K562 (cell line): ENCODE measurements around the gene CEP162. TPM values are rescaled to one million over a fixed set of nuclear protein-coding genes. Genes with fewer than 3 reads are reported as not detected.

Experiments
- ATAC-seq: fragments of 200-7000 bp; cut with Tn5 transposase; 3 replicates; pipeline ENCODE4 v1.9.1; 2020; ENCODE audit warnings: moderate library complexity
- BruUV-seq: library from RNA; stranded (reverse); fragments of 400-500 nt; replicated peaks from 2 replicates; lab custom pipeline; 2021; lab: Mats Ljungman, UMichigan
- CTCF ChIA-PET: fragments of 300-600 bp; formaldehyde crosslinking; extraction: SDS; loops from one replicate; lab custom pipeline; 2021; ENCODE audit warnings: low intra/inter-chr PET ratio; lab: Yijun Ruan, JAX
- POLR2A ChIA-PET: fragments of 300-600, 350-650 bp; sonication (Branson Sonifier 250); formaldehyde crosslinking; extraction: SDS; loops from one replicate; lab custom pipeline; 2021; ENCODE audit warnings: antibody characterized with exemption, inconsistent platforms; lab: Yijun Ruan, JAX
- DNase-seq, 4 experiments: peaks; one replicate each; pipeline versions ENCODE4 v3.0.0 to v3.0.0-alpha.2; 2011 to 2018; ENCODE audit warnings: low spot score in 3 of 4, mixed read lengths in 3 of 4; ENCODE audit errors: extremely low read depth in 1 of 4
- FAIRE-seq: peaks from 2 replicates; lab custom pipeline; 2011; peaks lifted over from hg19 to GRCh38; lab: Jason Lieb, UNC
- H2AFZ ChIP-seq: 2 replicates; pipeline ENCODE4 v1.6.0; 2011; ENCODE audit warnings: low read depth, low read length, control low read depth, inconsistent platforms
- H3K27ac ChIP-seq: fragments of 200-600 bp; 3 replicates; pipeline ENCODE4 v1.8.0; 2011; ENCODE audit warnings: low read depth, mild to moderate bottlenecking, control low read depth, inconsistent platforms, low read length, moderate library complexity, mixed read lengths; ENCODE audit errors: extremely low read depth
- H3K27me3 ChIP-seq, 2 experiments: fragments of 300-600 bp in 1 of 2; 2 replicates in 1 of 2; 3 replicates in 1 of 2; pipeline versions ENCODE4 v1.6.0 to v1.8.0; 2011; ENCODE audit warnings: inconsistent platforms in 2 of 2, low read length in 2 of 2, mild to moderate bottlenecking in 1 of 2, mixed read lengths in 1 of 2, moderate library complexity in 1 of 2; ENCODE audit not compliant: control insufficient read depth in 2 of 2, insufficient read depth in 2 of 2
- H3K36me3 ChIP-seq: fragments of 300-600 bp; 3 replicates; pipeline ENCODE4 v1.8.0; 2011; ENCODE audit warnings: mild to moderate bottlenecking, low read length, inconsistent platforms; ENCODE audit not compliant: control insufficient read depth, insufficient read depth
- H3K4me1 ChIP-seq, 2 experiments: fragments of 200-600 bp in 1 of 2; replicated peaks in 1 of 2; 2 replicates in 1 of 2; 3 replicates in 1 of 2; pipeline versions ENCODE4 v1.5.1 to v1.8.0; 2011; ENCODE audit warnings: inconsistent platforms in 2 of 2, low read length in 2 of 2, mild to moderate bottlenecking in 1 of 2, mixed read lengths in 1 of 2, moderate library complexity in 1 of 2; ENCODE audit not compliant: control insufficient read depth in 2 of 2, insufficient read depth in 2 of 2
- H3K4me2 ChIP-seq: 2 replicates; pipeline ENCODE4 v1.6.1; 2011; ENCODE audit warnings: low read length, control low read depth, inconsistent platforms, mixed read lengths; ENCODE audit not compliant: insufficient read depth
- H3K4me3 ChIP-seq: fragments of 200-600 bp; sonication (generic), shearing (Covaris generic); 2 replicates; pipeline ENCODE4 v1.5.1; 2016; ENCODE audit warnings: control low read depth, inconsistent platforms
- H3K79me2 ChIP-seq: fragments of 200-600 bp; 3 replicates; pipeline ENCODE4 v1.8.0; 2011; ENCODE audit warnings: low read length, inconsistent platforms; ENCODE audit not compliant: control insufficient read depth, insufficient read depth
- H3K9ac ChIP-seq, 2 experiments: 2 replicates each; pipeline versions ENCODE4 v1.6.0 to v1.6.1; 2011; ENCODE audit warnings: low read depth in 2 of 2, low read length in 2 of 2, control low read depth in 1 of 2, inconsistent platforms in 1 of 2, mild to moderate bottlenecking in 1 of 2, mixed read lengths in 1 of 2; ENCODE audit not compliant: insufficient read depth in 1 of 2
- H3K9me1 ChIP-seq: one replicate; pipeline ENCODE4 v1.6.0; 2011; ENCODE audit warnings: inconsistent platforms, mild to moderate bottlenecking, low read length, moderate library complexity; ENCODE audit not compliant: control insufficient read depth, insufficient read depth
- H3K9me3 ChIP-seq: replicated peaks from 2 replicates; pipeline ENCODE4 v1.5.1; 2011; ENCODE audit warnings: low read depth, low read length, inconsistent platforms; ENCODE audit not compliant: control insufficient read depth, insufficient read depth
- H4K20me1 ChIP-seq: replicated peaks from 2 replicates; pipeline ENCODE4 v1.6.1; 2011; ENCODE audit warnings: low read length, inconsistent platforms, mixed read lengths; ENCODE audit not compliant: control insufficient read depth, insufficient read depth
- ERF ChIP-seq: fragments of 450-650 bp; formaldehyde crosslinking; IDR thresholded peaks from 2 replicates; pipeline ENCODE4 v1.4.0; 2020; ENCODE audit warnings: mild to moderate bottlenecking, mixed read lengths
- POU5F1 ChIP-seq: fragments of 150-350 bp; IDR thresholded peaks from 2 replicates; pipeline ENCODE4 v1.6.1; 2014; ENCODE audit warnings: borderline replicate concordance, low read length, low read depth, mild to moderate bottlenecking; ENCODE audit not compliant: partially characterized antibody
- SIN3B ChIP-seq: fragments of 450-650 bp; IDR thresholded peaks from 2 replicates; pipeline ENCODE4 v1.6.1; 2017; ENCODE audit warnings: low read depth, mild to moderate bottlenecking, moderate library complexity
- SREBF1 ChIP-seq: fragments of 150-350 bp; IDR thresholded peaks from 2 replicates; pipeline ENCODE4 v1.6.1; 2014; ENCODE audit warnings: antibody characterized with exemption, low read depth, low read length, borderline replicate concordance
- ZNF12 ChIP-seq: sonication (generic); formaldehyde crosslinking; IDR thresholded peaks from 2 replicates; pipeline ENCODE4 v1.4.0; 2020; ENCODE audit warnings: mild to moderate bottlenecking, missing genetic modification reagents
- ZNF263 ChIP-seq: sonication (generic); formaldehyde crosslinking; IDR thresholded peaks from 2 replicates; pipeline ENCODE4 v1.8.0; 2022; ENCODE audit warnings: mild to moderate bottlenecking, missing genetic modification reagents, borderline replicate concordance
- ZNF586 ChIP-seq: fragments of 450-650 bp; formaldehyde crosslinking; conservative IDR thresholded peaks from 2 replicates; pipeline ENCODE4 v1.4.0; 2020; ENCODE audit warnings: mild to moderate bottlenecking, moderate library complexity
- WGBS: fragments of 100-300 bp; shearing (Covaris generic); methylation state at CpG from one replicate; pipeline ENCODE4 v1.1.6; 2016; ENCODE audit warnings: low coverage, mixed read lengths; ENCODE audit not compliant: insufficient coverage; ENCODE audit errors: missing lambda C conversion rate; 5-methylcytosine and 5-hydroxymethylcytosine counted together
- in situ Hi-C: fragments of 300-500 bp; cut with MboI; formaldehyde crosslinking; loops from 4 replicates; pipeline ENCODE4 v1.15.0; 2018; ENCODE audit warnings: inconsistent platforms, mixed read lengths
- intact Hi-C: fragments of 100-400 bp; cut with micrococcal nuclease; formaldehyde crosslinking; loops from 2 replicates; pipeline ENCODE4 v1.14.2; 2022
- polyA plus RNA-seq, 8 experiments: library from polyadenylated mRNA; depleted of rRNA in 4 of 8; stranded (reverse) in 5 of 8; unstranded in 3 of 8; fragments of >200 nt; fragmentation: Nextera tagmentation in 2 of 8; fragmentation: Illumina TruSeq in 1 of 8; extraction: Ambion mirVana in 2 of 8; extraction: Trizol in 1 of 8; gene quantifications; 2 replicates each; pipeline versions ENCODE4 v1.2.1 to v1.2.3, GENCODE V29; 2011 to 2014; ENCODE audit warnings: inconsistent platforms in 1 of 8, missing spikeins in 1 of 8
- total RNA-seq, 7 experiments: library from RNA; depleted of rRNA in 6 of 7; stranded (reverse); fragments of >200 nt in 6 of 7; fragmentation: Illumina TruSeq in 2 of 7; extraction: Trizol in 2 of 7; gene quantifications; 2 replicates each; pipeline versions ENCODE4 v1.2.1 to v1.2.3, GENCODE V29; 2011 to 2021; ENCODE audit warnings: low replicate concordance in 1 of 7
- TF ChIP-seq, protein P1 (sequence below), 2 experiments: fragments of 450-650 bp in 1 of 2; sonication (generic) in 1 of 2; formaldehyde crosslinking in 1 of 2; IDR thresholded peaks; 2 replicates each; pipeline versions ENCODE4 v1.7.1 to v1.9.0; 2016 to 2022; ENCODE audit warnings: inconsistent platforms in 1 of 2, mild to moderate bottlenecking in 1 of 2, missing genetic modification reagents in 1 of 2

The CEP162 gene
- total and polyA plus RNA-seq, 9 of the 15 experiments (the other 6 are each of a cell fraction or from before 2014, with no cell fraction given) = 3.9 to 8.6 (median 6.7) TPM

DNA sequence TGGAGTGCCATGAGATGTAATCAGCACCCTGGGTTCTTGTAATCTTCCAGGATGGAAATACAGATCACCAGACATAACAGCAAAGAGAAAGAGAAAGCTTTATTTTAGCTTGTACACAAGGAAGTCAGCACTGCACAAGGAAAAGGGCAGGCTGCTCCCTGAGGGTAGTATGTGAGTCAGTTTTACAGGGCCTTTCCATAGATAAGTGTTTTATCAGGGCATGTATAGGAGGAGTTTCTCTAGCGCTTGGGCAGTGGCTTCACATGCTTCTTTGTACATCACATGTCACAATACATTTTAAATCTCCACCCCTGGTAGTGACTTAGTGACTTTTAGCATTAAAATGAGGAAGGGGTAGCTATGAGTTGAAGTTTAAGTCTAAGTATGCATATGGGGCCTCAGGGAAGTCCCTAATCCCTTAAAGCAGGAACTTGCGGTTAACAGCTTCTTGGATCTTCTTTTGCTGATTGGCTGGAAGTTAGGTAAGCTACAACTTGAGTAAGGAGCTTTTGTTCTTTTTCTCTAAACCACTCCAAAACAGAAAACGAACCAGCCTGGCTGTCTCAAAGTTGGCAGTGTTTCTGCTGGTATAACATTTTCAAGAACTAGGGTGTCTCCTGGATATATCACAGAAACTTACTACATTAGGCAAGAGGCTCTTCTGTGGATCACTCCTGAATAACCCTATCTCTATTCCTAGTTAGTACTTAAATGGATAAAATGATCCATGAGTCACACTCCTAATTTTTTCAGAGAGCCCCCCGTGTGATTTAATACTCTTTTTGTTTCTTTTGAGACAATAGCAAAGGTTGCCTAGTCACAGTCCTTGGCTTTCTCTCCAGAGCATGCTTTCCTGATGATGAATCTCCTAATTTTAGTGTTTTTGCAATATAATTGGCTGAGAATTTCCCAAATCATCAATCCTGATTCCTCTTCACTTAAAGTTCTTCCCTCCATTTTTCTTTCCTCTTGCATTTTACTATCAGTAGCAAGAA lies 133.7 kb downstream of the CEP162 start (continued):
- TF ChIP-seq ZNF263 (CRISPR knock-in tag) = no peak

DNA sequence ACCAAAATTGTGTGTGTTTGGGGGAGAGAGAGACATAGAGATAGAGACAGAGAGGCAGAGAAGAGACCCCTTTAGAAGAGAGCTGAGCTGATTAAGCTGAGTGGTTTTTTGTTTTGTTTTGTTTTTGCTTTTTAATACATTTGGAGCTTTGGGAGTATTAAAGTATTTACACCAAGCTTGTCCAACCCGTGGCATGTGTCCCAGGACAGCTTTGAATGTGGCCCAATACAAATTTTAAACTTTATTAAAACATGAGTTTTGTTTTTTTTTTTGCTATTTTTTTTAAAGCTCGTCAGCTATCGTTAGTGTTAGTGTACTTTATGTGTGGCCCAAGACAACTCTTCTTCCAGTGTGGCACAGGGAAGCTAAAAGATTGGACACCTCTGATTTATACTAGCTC lies 137.9 kb downstream of the CEP162 start:
- H3K4me3 ChIP-seq = no peak overlapping the region
- H4K20me1 ChIP-seq = no peaks in the 10 kb centered on the region
- H3K27me3 ChIP-seq = no peaks in the 10 kb centered on the region
- no peak for DNase-seq
- H2AFZ ChIP-seq = no peak overlapping the region
- no peak for ATAC-seq
- no peaks in the 10 kb centered on the region; the same call in 1 of the 2 replicates for H3K9me3 ChIP-seq
- peaks cover 4 to 27% of the 10 kb centered on the region in 2 experiments for H3K4me1 ChIP-seq
- no peak overlapping the region for H3K9ac ChIP-seq
- ChIA-PET CTCF (interaction anchor here (0.6 kb wide), 1 partner anchor 53 kb away, joined by 3 read pairs; no protein-coding TSS in a partner anchor), POLR2A (interaction anchor here (0.6 to 1.1 kb wide), 2 partner anchors 15 to 1250 kb away, joined by 3 to 5 read pairs; no protein-coding TSS in a partner anchor)
- H3K4me2 ChIP-seq = no peak overlapping the region
- TF ChIP-seq SREBF1 (no peak), ZNF586 (no peak), ZNF12 (no peak), ERF (no peak), SIN3B (no peak), POU5F1 (no peak)
- TF ChIP-seq, protein P1, sequence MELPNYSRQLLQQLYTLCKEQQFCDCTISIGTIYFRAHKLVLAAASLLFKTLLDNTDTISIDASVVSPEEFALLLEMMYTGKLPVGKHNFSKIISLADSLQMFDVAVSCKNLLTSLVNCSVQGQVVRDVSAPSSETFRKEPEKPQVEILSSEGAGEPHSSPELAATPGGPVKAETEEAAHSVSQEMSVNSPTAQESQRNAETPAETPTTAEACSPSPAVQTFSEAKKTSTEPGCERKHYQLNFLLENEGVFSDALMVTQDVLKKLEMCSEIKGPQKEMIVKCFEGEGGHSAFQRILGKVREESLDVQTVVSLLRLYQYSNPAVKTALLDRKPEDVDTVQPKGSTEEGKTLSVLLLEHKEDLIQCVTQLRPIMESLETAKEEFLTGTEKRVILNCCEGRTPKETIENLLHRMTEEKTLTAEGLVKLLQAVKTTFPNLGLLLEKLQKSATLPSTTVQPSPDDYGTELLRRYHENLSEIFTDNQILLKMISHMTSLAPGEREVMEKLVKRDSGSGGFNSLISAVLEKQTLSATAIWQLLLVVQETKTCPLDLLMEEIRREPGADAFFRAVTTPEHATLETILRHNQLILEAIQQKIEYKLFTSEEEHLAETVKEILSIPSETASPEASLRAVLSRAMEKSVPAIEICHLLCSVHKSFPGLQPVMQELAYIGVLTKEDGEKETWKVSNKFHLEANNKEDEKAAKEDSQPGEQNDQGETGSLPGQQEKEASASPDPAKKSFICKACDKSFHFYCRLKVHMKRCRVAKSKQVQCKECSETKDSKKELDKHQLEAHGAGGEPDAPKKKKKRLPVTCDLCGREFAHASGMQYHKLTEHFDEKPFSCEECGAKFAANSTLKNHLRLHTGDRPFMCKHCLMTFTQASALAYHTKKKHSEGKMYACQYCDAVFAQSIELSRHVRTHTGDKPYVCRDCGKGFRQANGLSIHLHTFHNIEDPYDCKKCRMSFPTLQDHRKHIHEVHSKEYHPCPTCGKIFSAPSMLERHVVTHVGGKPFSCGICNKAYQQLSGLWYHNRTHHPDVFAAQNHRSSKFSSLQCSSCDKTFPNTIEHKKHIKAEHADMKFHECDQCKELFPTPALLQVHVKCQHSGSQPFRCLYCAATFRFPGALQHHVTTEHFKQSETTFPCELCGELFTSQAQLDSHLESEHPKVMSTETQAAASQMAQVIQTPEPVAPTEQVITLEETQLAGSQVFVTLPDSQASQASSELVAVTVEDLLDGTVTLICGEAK (IDR thresholded peaks at IDR 0.05) = peak; percentile 38; the same call in 1 of the 2 replicates
- TF ChIP-seq, protein P1 (CRISPR knock-in tag; IDR thresholded peaks at IDR 0.05) = no peak
- no peaks in the 10 kb centered on the region for H3K9me1 ChIP-seq
- in situ Hi-C loops = no loop called here
- no peak for FAIRE-seq
- H3K27ac ChIP-seq = no peak overlapping the region
- intact Hi-C loops = no loop called here
- 68% methylated on average over 3 of the region's 3 CpGs for WGBS
- H3K79me2 ChIP-seq = no peaks in the 10 kb centered on the region
- H3K36me3 ChIP-seq = no peaks in the 10 kb centered on the region
- BruUV-seq = no TSS peak
